CD14-positive monocyte (primary cell): ENCODE data around the gene ASRGL1. TPM values are rescaled to one million over a fixed set of nuclear protein-coding genes. Genes with fewer than 3 reads are reported as not detected.

Experiments
- DNase-seq, 3 donors: peaks; one replicate each; pipeline ENCODE4 v3.0.0-alpha.2; 2011 to 2022
- H2AFZ ChIP-seq: 2 replicates; pipeline ENCODE4 v1.6.0; 2012; ENCODE audit warnings: mild to moderate bottlenecking, low read depth, low read length, inconsistent platforms; ENCODE audit not compliant: insufficient read depth, poor library complexity, severe bottlenecking
- H3K27ac ChIP-seq, 2 donors: 1 replicate in 1 of 2; 2 replicates in 1 of 2; pipeline ENCODE4 v1.5.1; 2012 to 2013; ENCODE audit warnings: low read length in 2 of 2, control low read depth in 1 of 2, inconsistent platforms in 1 of 2, low read depth in 1 of 2, mild to moderate bottlenecking in 1 of 2
- H3K27me3 ChIP-seq, 2 donors: one replicate each; pipeline versions ENCODE4 v1.6.0 to v1.6.1; 2011 to 2013; ENCODE audit warnings: low read length in 2 of 2; ENCODE audit not compliant: control insufficient read depth in 2 of 2, insufficient read depth in 2 of 2
- H3K36me3 ChIP-seq, 2 donors: replicated peaks in 1 of 2; 1 replicate in 1 of 2; 2 replicates in 1 of 2; pipeline versions ENCODE4 v1.5.1 to v1.6.1; 2012 to 2013; ENCODE audit warnings: low read length in 2 of 2, control low read depth in 1 of 2, inconsistent platforms in 1 of 2, mild to moderate bottlenecking in 1 of 2; ENCODE audit not compliant: insufficient read depth in 2 of 2, control insufficient read depth in 1 of 2
- H3K4me1 ChIP-seq, 2 donors: 1 replicate in 1 of 2; 2 replicates in 1 of 2; pipeline versions ENCODE4 v1.5.1 to v1.6.1; 2012 to 2013; ENCODE audit warnings: low read length in 2 of 2, control low read depth in 1 of 2, inconsistent platforms in 1 of 2, mild to moderate bottlenecking in 1 of 2, moderate library complexity in 1 of 2; ENCODE audit not compliant: insufficient read depth in 2 of 2, control insufficient read depth in 1 of 2
- H3K4me2 ChIP-seq: replicated peaks from 2 replicates; pipeline ENCODE3; 2012; ENCODE audit warnings: low read length, moderate library complexity, mild to moderate bottlenecking; ENCODE audit not compliant: poor library complexity, severe bottlenecking; ENCODE audit errors: extremely low read depth
- H3K4me3 ChIP-seq, 3 experiments: fragments of 200-600 bp in 1 of 3; sonication (generic) in 1 of 3; replicated peaks in 1 of 3; 1 replicate in 2 of 3; 2 replicates in 1 of 3; pipeline ENCODE4 v1.5.1; 2011 to 2013; ENCODE audit warnings: low read length in 3 of 3, mild to moderate bottlenecking in 3 of 3, control low read depth in 2 of 3, low read depth in 2 of 3, inconsistent platforms in 1 of 3, moderate library complexity in 1 of 3
- H3K79me2 ChIP-seq: 2 replicates; pipeline ENCODE4 v1.6.0; 2012; ENCODE audit warnings: mild to moderate bottlenecking, control low read depth, inconsistent platforms, low read length, moderate library complexity; ENCODE audit not compliant: insufficient read depth
- H3K9ac ChIP-seq: 2 replicates; pipeline ENCODE4 v1.6.0; 2017; ENCODE audit warnings: low read length, mild to moderate bottlenecking; ENCODE audit not compliant: insufficient read depth, poor library complexity, severe bottlenecking
- H3K9me3 ChIP-seq, 2 donors: replicated peaks in 1 of 2; 1 replicate in 1 of 2; 2 replicates in 1 of 2; pipeline versions ENCODE4 v1.5.1 to v1.6.1; 2012 to 2013; ENCODE audit warnings: low read length in 2 of 2, control low read depth in 1 of 2; ENCODE audit not compliant: control insufficient read depth in 1 of 2, insufficient read depth in 1 of 2
- H4K20me1 ChIP-seq: 2 replicates; pipeline ENCODE4 v1.6.0; 2012; ENCODE audit warnings: mild to moderate bottlenecking, low read length, control low read depth, moderate library complexity; ENCODE audit not compliant: insufficient read depth
- H3K27ac Mint-ChIP-seq, 7 donors: one replicate each; pipeline ENCODE4 v1.8.0; 2020; ENCODE audit warnings: mild to moderate bottlenecking in 7 of 7, mixed read lengths in 7 of 7, moderate library complexity in 6 of 7, inconsistent platforms in 2 of 7
- H3K27me3 Mint-ChIP-seq, 3 donors: one replicate each; pipeline ENCODE4 v1.8.0; 2021 to 2022; ENCODE audit warnings: low read depth in 3 of 3, mild to moderate bottlenecking in 3 of 3, mixed read lengths in 3 of 3, moderate library complexity in 3 of 3, inconsistent platforms in 1 of 3
- H3K36me3 Mint-ChIP-seq, 2 donors: one replicate each; pipeline ENCODE4 v1.8.0; 2020; ENCODE audit warnings: mixed read lengths in 2 of 2, inconsistent platforms in 1 of 2, mild to moderate bottlenecking in 1 of 2
- H3K4me1 Mint-ChIP-seq: one replicate; pipeline ENCODE4 v1.8.0; 2020; ENCODE audit warnings: mild to moderate bottlenecking, mixed read lengths
- H3K4me3 Mint-ChIP-seq, 2 donors: one replicate each; pipeline ENCODE4 v1.8.0; 2020; ENCODE audit warnings: mild to moderate bottlenecking in 2 of 2, mixed read lengths in 2 of 2, moderate library complexity in 1 of 2
- H3K9me3 Mint-ChIP-seq, 7 donors: one replicate each; pipeline ENCODE4 v1.8.0; 2020 to 2022; ENCODE audit warnings: mixed read lengths in 7 of 7, mild to moderate bottlenecking in 6 of 7, moderate library complexity in 6 of 7, inconsistent platforms in 2 of 7
- CTCF ChIP-seq: fragments of 200-600 bp; IDR thresholded peaks from one replicate; pipeline ENCODE4 v1.8.0; 2022; ENCODE audit warnings: antibody characterized with exemption, mild to moderate bottlenecking
- WGBS: methylation state at CpG from one replicate; pipeline ENCODE4 v1.1.5; 2013; ENCODE audit warnings: missing lambda C conversion rate; ENCODE audit not compliant: insufficient coverage; 5-methylcytosine and 5-hydroxymethylcytosine counted together
- intact Hi-C, 2 donors: fragments of 100-400 bp; cut with micrococcal nuclease; formaldehyde crosslinking; loops; one replicate each; pipeline versions ENCODE4 v1.15.0 to v1.15.1; 2023
- polyA plus RNA-seq, 3 donors: library from polyadenylated mRNA; depleted of rRNA in 1 of 3; unstranded in 2 of 3; stranded (reverse) in 1 of 3; fragments of 300-500 nt in 2 of 3; fragments of >200 nt in 1 of 3; fragmentation: Illumina TruSeq in 2 of 3; gene quantifications; 1 replicate in 2 of 3; 2 replicates in 1 of 3; pipeline ENCODE4 v1.2.3, GENCODE V29; 2012 to 2021

ASRGL1 gene
- polyA plus RNA-seq, 3 donors = 22.3 to 57.8 (median 50.6) TPM

GRCh38 chr11:62427630-62428233 is 90.5 kb downstream of the ASRGL1 start:
- H3K4me3 ChIP-seq = peak overlapping the region in 1 of 3 experiments; percentile 18
- WGBS = 0% methylated on average over 4 of the region's 6 CpGs
- H3K27me3 ChIP-seq = no peaks in the 10 kb centered on the region
- H4K20me1 ChIP-seq = no peaks in the 10 kb centered on the region
- Mint-ChIP-seq H3K27ac (peak overlapping the region; percentile 91 to 98 (median 96)), H3K36me3 (peaks cover 0 to 10% of the 10 kb centered on the region in 2 donors), H3K9me3 (no peaks in the 10 kb centered on the region), H3K4me3 (peak overlapping the region in 1 of 2 donors; percentile 54), H3K27me3 (peaks cover 0 to 2% (median 0%) of the 10 kb centered on the region in 3 donors), H3K4me1 (peaks cover 85% of the 10 kb centered on the region)
- H3K79me2 ChIP-seq = peaks cover 23% of the 10 kb centered on the region
- DNase-seq = peak; percentile 77 to 90 (median 89)
- H3K27ac ChIP-seq = peak overlapping the region; percentile 90 to 96
- no peaks in the 10 kb centered on the region for H3K36me3 ChIP-seq
- intact Hi-C loops = loop anchor here (2.0 to 10.0 kb wide), 4 partner anchors 69 to 117 kb away; partner anchors contain the start of gene AHNAK (in 1 of the 2)
- peak overlapping the region; percentile 30 for H3K4me2 ChIP-seq
- no peak for TF ChIP-seq CTCF
- peaks cover 82 to 86% of the 10 kb centered on the region in 2 donors for H3K4me1 ChIP-seq
- H3K9me3 ChIP-seq = no peaks in the 10 kb centered on the region
- H3K9ac ChIP-seq = peak overlapping the region; percentile 59
- peak overlapping the region; percentile 43 for H2AFZ ChIP-seq

- 92% methylated on average over 2 of the region's 8 CpGs for WGBS
- Histone ChIP-seq H2AFZ (peak overlapping the region; percentile 46), H3K4me1 (peaks cover 88 to 91% of the 10 kb centered on the region in 2 donors), H3K4me2 (peak overlapping the region; percentile 22), H3K27ac (peak overlapping the region; percentile 90 to 96), H3K9me3 (no peaks in the 10 kb centered on the region), H3K79me2 (peaks cover 19% of the 10 kb centered on the region), H3K4me3 (no peak overlapping the region), H3K27me3 (no peaks in the 10 kb centered on the region), H3K9ac (peak overlapping the region; percentile 59), H4K20me1 (no peaks in the 10 kb centered on the region), H3K36me3 (no peaks in the 10 kb centered on the region)
- intact Hi-C loops = loop anchor here (5.0 to 10.0 kb wide), 3 partner anchors 73 to 116 kb away; partner anchors contain the start of gene AHNAK (in 1 of the 2)
- H3K27ac Mint-ChIP-seq = peak overlapping the region; percentile 91 to 98 (median 96)
- H3K36me3 Mint-ChIP-seq = peaks cover 0 to 6% of the 10 kb centered on the region in 2 donors
- no peak for TF ChIP-seq CTCF
- peaks cover 87% of the 10 kb centered on the region for H3K4me1 Mint-ChIP-seq
- no peaks in the 10 kb centered on the region for H3K27me3 Mint-ChIP-seq
- no peaks in the 10 kb centered on the region for H3K9me3 Mint-ChIP-seq
- H3K4me3 Mint-ChIP-seq = no peak overlapping the region
- DNase-seq = no peak
Observed at GRCh38 chr11:62428871-62429560, 91.8 kb downstream of the ASRGL1 start.
